NT2/D1 (cell line): ENCODE data around the gene CDKN1A.
"Not testable (repeated sequence)": the region's sequence is repeated elsewhere in the genome, so short reads cannot be mapped to it uniquely, and the experiment has no call there.

ENCODE experiments used
- DNase-seq: peaks from one replicate; pipeline ENCODE4 v3.0.0-alpha.2; 2011; ENCODE audit warnings: low read depth, low spot score
- H3K27me3 ChIP-seq: 2 replicates; pipeline ENCODE4 v1.6.0; 2011; ENCODE audit warnings: mild to moderate bottlenecking; ENCODE audit not compliant: insufficient read length, insufficient read depth
- H3K36me3 ChIP-seq: 2 replicates; pipeline ENCODE4 v1.6.1; 2011; ENCODE audit warnings: mild to moderate bottlenecking, low read length, mixed read lengths; ENCODE audit not compliant: insufficient read depth, insufficient read length
- H3K4me1 ChIP-seq: 2 replicates; pipeline ENCODE4 v1.5.1; 2011; ENCODE audit not compliant: insufficient read depth, insufficient read length
- H3K4me3 ChIP-seq: 2 replicates; pipeline ENCODE4 v1.5.1; 2011; ENCODE audit warnings: low read depth; ENCODE audit not compliant: insufficient read length
- H3K9ac ChIP-seq: 2 replicates; pipeline ENCODE4 v1.6.0; 2011; ENCODE audit warnings: low read depth; ENCODE audit not compliant: insufficient read length
- H3K9me3 ChIP-seq: 2 replicates; pipeline ENCODE4 v1.5.1; 2011; ENCODE audit warnings: mild to moderate bottlenecking, low read length; ENCODE audit not compliant: insufficient read depth
- SUZ12 ChIP-seq: IDR thresholded peaks from 2 replicates; pipeline ENCODE4 v1.6.1; 2011; ENCODE audit not compliant: insufficient read length, insufficient read depth; ENCODE audit errors: extremely low read depth
- YY1 ChIP-seq: IDR thresholded peaks from 2 replicates; pipeline ENCODE4 v1.6.1; 2011; ENCODE audit not compliant: insufficient read length, insufficient read depth
- ZNF274 ChIP-seq: IDR thresholded peaks from 2 replicates; pipeline ENCODE4 v1.6.1; 2011; ENCODE audit warnings: mild to moderate bottlenecking, low read depth, low read length

The CDKN1A gene

GRCh38 chr6:36649701-36650484 lies 28.6 kb upstream of the CDKN1A start:
- Histone ChIP-seq H3K36me3 (no peaks in the 10 kb centered on the region), H3K4me1 (peaks cover 8% of the 10 kb centered on the region), H3K9me3 (no peaks in the 10 kb centered on the region), H3K9ac (no peak overlapping the region), H3K27me3 (no peaks in the 10 kb centered on the region), H3K4me3 (no peak overlapping the region)
- TF ChIP-seq SUZ12 (no peak), YY1 (no peak), ZNF274 (no peak)
- DNase-seq: no peak

DNA sequence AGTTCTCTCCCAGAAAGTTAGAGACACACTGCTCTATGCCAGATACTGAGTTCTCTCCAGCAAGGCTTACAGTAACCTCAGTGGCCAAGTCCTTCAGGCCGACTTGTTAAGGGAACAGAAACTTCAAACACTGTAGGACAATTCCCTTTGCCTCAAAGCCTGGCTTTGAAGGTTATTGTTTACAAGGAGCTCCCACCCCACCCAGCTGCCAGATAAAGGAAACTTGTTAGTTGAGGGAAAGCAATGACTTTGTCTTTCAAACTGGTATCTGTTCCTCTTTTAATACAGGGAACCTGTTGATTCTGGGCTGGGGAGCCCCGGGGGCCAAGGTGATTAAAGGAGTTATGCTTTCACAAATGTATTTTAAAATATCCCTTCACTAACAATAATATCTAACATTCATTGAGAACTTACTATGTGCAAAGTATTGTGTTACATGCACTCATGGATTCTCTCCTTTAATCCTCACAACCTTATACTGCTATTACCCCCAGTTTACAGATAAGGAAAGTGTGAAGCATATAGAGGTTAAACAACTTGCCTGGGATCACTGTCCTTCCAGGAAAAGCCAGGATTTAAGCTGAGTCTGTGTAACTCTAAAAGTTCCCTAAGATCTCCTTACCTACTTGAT lies 27.6 kb upstream of the CDKN1A start:
- Histone ChIP-seq H3K4me3 (no peak overlapping the region), H3K36me3 (no peaks in the 10 kb centered on the region), H3K9me3 (no peaks in the 10 kb centered on the region), H3K9ac (no peak overlapping the region), H3K4me1 (peaks cover 8% of the 10 kb centered on the region), H3K27me3 (no peaks in the 10 kb centered on the region)
- TF ChIP-seq SUZ12 (no peak), ZNF274 (no peak), YY1 (no peak)
- DNase-seq: no peak

DNA sequence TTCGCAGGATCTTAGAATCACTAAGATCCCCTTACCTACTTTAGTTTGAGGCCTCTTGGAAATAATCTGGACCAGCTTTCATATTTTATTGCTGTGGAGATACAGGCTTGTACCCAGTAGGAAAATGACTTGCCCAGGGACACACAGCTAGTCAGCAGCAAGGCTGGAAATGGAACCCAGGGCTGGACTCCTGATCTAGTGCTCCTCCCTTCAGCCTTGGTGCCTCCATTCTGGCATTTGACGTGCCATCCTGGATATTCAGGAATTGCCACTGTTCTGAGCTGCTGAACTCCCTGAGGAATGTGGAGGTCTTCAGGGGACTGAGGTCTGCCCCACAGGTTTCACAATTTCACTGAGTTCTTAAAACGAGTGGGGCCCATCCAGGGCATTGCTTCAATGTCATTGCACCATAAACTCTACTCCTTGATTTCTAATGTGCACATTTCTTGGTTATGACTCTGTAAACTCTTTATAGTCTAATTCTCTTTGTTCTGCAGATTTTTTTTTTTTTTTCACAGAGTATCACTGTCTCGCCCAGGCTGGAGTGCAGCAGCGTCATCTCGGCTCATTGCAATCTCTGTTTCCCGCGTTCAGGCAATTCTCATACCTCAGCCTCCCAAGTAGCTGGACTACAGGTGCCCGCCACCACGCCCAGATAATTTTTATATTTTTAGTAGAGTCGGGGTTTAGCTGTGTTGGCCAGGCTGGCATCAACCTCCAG lies 26.7 kb upstream of the CDKN1A start:
- Histone ChIP-seq H3K27me3 (no peaks in the 10 kb centered on the region), H3K4me3 (no peak overlapping the region), H3K9ac (no peak overlapping the region), H3K36me3 (no peaks in the 10 kb centered on the region), H3K9me3 (no peaks in the 10 kb centered on the region), H3K4me1 (peaks cover 8% of the 10 kb centered on the region)
- TF ChIP-seq YY1 (no peak), ZNF274 (no peak), SUZ12 (no peak)
- no peak for DNase-seq

GRCh38 chr6:36654469-36654868 lies 24.0 kb upstream of the CDKN1A start:
- not testable (repeated sequence) for H3K9me3 ChIP-seq, DNase-seq, H3K27me3 ChIP-seq, H3K4me1 ChIP-seq, H3K36me3 ChIP-seq, H3K9ac ChIP-seq, H3K4me3 ChIP-seq

GRCh38 chr6:36655085-36655724 lies 23.3 kb upstream of the CDKN1A start:
- Histone ChIP-seq H3K36me3 (no peaks in the 10 kb centered on the region), H3K4me3 (no peak overlapping the region), H3K27me3 (no peaks in the 10 kb centered on the region), H3K9me3 (no peaks in the 10 kb centered on the region), H3K9ac (no peak overlapping the region), H3K4me1 (peaks cover 6% of the 10 kb centered on the region)
- no peak for DNase-seq
- no peak for TF ChIP-seq ZNF274
- no peak for TF ChIP-seq YY1

- no peak overlapping the region for H3K9ac ChIP-seq
- no peaks in the 10 kb centered on the region for H3K36me3 ChIP-seq
- no peak for DNase-seq
- TF ChIP-seq YY1 (no peak), SUZ12 (no peak), ZNF274 (no peak)
- H3K9me3 ChIP-seq: no peaks in the 10 kb centered on the region
- H3K4me1 ChIP-seq: peaks cover 2% of the 10 kb centered on the region
- no peak overlapping the region for H3K4me3 ChIP-seq
- H3K27me3 ChIP-seq: no peaks in the 10 kb centered on the region
These were observed 22.1 kb upstream of the CDKN1A start for GRCh38 chr6:36656441-36656840.

- no peaks in the 10 kb centered on the region for H3K27me3 ChIP-seq
- TF ChIP-seq ZNF274: no peak
- TF ChIP-seq YY1: no peak
- no peak for TF ChIP-seq SUZ12
- DNase-seq: no peak
- peaks cover 2% of the 10 kb centered on the region for H3K4me1 ChIP-seq
- no peaks in the 10 kb centered on the region for H3K36me3 ChIP-seq
- H3K4me3 ChIP-seq: no peak overlapping the region
- no peaks in the 10 kb centered on the region for H3K9me3 ChIP-seq
- H3K9ac ChIP-seq: no peak overlapping the region
These were observed 21.2 kb upstream of the CDKN1A start for GRCh38 chr6:36657271-36657670.
